GM06990 (cell line): ENCODE data around the gene TUBGCP5.
"Not testable (repeated sequence)": the region's sequence is repeated elsewhere in the genome, so short reads cannot be mapped to it uniquely, and the experiment has no call there.

Experiments used
- DNase-seq: peaks from one replicate; pipeline ENCODE4 v3.0.0-alpha.2; 2011; ENCODE audit not compliant: insufficient read length; ENCODE audit errors: extremely low read depth
- H3K27me3 ChIP-seq: replicated peaks from 2 replicates; pipeline ENCODE4 v1.6.0; 2011; ENCODE audit warnings: low read length; ENCODE audit not compliant: control insufficient read depth, insufficient read depth
- H3K36me3 ChIP-seq: 2 replicates; pipeline ENCODE4 v1.5.1; 2011; ENCODE audit warnings: low read length; ENCODE audit not compliant: control insufficient read depth, insufficient read depth
- H3K4me3 ChIP-seq: replicated peaks from 2 replicates; pipeline ENCODE4 v1.5.1; 2011; ENCODE audit warnings: low read depth, mild to moderate bottlenecking, control low read depth, low read length
- CTCF ChIP-seq: IDR thresholded peaks from 2 replicates; pipeline ENCODE4 v1.5.1; 2011; ENCODE audit warnings: low read length, control low read depth, mild to moderate bottlenecking, inconsistent platforms; ENCODE audit not compliant: insufficient read depth, poor library complexity, severe bottlenecking

The TUBGCP5 gene

DNA sequence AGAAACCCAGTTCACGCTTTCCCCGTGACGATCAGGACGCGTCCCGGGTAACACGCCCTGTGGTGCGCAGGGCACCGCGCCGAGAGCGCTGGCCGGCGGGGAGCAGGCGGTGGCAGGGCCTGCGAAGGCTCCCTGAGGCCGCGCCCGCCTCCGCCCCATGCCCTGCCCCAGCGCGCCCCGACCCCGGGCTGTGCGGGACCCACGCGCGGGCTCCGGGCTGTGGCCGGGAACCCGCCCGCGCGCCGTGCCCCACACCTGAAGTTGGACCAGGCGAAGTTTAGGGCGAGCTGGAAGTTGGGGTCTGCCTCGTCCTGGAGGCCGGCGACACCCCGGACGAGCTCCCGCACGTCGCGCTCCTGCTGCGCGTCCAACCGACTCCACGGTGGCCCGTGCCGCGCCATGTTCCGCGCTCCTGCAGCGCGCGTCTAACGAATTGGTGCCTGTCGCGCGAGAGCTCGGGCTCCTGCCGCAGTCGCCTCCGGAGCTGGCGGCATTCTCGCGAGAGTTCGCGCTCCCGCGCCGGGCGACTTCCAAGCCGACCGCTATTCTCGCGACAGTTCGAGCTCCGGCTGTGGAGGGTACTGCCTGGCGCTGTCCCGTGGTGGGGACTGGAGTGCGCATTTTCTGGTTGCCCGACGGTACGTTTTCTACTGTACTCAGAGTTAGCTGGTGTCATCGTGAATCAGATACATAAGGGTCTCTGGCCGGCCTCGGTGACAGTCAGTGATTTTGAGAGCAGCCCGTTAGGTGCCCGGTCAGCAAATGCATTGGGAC, at the start of gene TUBGCP5:
Gene TUBGCP5 (minus strand): TSS at position 427 of the 774 bp plus-strand sequence. CDS start 26 bp downstream, at position 401.
- Histone ChIP-seq H3K36me3 (peaks cover 2% of the 10 kb centered on the region), H3K27me3 (no peaks in the 10 kb centered on the region), H3K4me3 (peak within 1 kb of the TSS; percentile 88)
- TF ChIP-seq CTCF = peak; percentile 27
- peak; percentile 99 for DNase-seq

DNA sequence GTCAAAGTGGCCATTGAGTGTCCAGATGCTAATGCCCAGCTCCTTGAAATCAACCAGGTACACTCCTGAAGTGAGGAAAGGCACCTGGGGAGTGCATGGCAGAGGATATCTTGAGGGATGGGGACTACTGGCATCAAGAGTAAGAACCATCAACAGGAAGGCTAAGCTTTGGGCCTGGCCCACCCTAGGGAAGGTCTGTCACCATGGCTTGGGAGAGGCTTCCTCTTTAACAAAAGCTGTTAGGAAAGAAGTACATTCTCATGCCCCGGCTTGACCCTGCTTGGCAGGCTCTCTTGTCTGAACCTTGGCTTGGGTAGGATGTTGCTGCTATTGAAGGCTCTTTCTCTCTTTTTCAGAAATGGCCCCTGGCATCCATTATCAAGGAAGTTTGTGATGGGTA, 43.7 kb upstream of the TUBGCP5 start:
- TF ChIP-seq CTCF = no peak
- H3K4me3 ChIP-seq = no peak overlapping the region
- H3K27me3 ChIP-seq = no peaks in the 10 kb centered on the region
- H3K36me3 ChIP-seq = no peaks in the 10 kb centered on the region
- no peak for DNase-seq

DNA sequence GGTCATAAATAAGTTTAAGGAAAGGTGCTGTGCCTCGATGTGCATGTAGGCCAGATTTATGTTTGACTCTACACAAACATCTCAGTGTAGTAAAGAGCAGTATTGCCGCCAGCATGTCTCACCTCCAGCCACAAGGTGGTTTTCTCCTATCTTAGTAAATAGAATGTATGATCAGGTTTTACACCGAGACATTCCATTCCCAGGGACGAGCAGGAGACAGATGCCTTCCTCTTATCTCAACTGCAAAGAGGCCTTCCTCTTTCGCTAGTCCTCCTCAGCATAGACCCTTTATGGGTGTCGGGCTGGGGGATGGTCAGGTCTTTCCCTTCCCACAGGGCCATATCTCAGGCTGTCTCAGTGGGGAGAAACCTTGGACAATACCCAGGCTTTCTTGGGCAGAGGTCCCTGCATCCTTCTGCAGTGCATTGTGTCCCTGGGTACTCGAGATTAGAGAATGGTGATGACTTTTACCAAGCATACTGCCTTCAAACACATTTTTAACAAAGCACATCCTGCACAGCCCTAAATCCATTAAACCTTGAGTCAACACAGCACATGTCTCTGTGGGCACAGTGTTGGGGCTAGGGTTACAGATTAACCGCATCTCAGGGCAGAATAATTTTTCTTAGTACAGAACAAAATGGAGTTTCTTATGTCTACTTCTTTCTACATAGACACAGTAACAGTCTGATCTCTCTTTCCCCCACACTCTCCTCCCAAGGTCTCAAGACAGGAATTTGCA, 42.8 kb upstream of the TUBGCP5 start:
- DNase-seq, H3K36me3 ChIP-seq, H3K27me3 ChIP-seq, H3K4me3 ChIP-seq: not testable (repeated sequence)

DNA sequence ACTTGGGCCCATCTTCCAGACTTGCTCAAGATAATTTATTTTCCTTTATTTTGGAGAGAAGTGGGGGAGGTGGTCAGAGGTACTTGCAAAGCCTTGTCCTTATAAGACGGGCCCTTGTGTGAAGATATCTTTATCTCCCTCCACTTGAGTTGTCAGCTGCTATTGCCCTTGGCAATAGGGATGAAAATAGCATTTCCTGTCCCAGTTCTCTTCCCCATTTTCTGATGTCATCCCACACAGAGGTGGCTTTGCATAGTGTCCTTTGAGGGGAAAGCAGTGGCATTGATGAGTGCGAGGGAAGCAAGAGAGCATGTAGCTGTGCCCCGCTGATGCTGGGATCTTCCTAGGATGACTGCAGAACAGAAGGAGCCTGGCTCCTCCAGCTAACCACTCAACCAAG, 41.9 kb upstream of the TUBGCP5 start:
- no peak for TF ChIP-seq CTCF
- no peak for DNase-seq
- Histone ChIP-seq H3K36me3 (no peaks in the 10 kb centered on the region), H3K4me3 (no peak overlapping the region), H3K27me3 (no peaks in the 10 kb centered on the region)

DNA sequence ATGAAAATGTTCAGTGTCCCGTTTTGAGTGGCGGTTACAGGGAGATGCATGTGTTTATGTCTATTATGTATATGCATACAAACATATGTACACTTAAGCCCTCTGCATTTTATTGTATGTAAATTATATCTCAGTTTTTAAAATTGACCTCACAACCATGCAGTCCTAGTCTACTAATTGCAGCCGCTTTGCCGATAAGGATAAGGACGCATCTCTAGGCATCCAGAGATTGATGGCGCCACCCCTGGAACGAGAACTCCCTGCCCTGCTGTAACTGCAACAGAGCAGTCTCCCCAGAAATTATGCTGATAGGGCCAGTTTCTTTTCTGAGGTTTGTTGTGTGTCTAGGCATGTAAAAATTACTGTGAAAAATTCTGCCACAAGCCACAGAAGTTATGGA, 40.4 kb upstream of the TUBGCP5 start:
- TF ChIP-seq CTCF = no peak
- DNase-seq = no peak
- H3K36me3 ChIP-seq = no peaks in the 10 kb centered on the region
- H3K4me3 ChIP-seq = no peak overlapping the region
- no peaks in the 10 kb centered on the region for H3K27me3 ChIP-seq

- TF ChIP-seq CTCF = no peak
- no peaks in the 10 kb centered on the region for H3K36me3 ChIP-seq
- H3K27me3 ChIP-seq = no peaks in the 10 kb centered on the region
- no peak for DNase-seq
- no peak overlapping the region for H3K4me3 ChIP-seq
Observed at GRCh38 chr15:23075927-23076326, 36.6 kb upstream of the TUBGCP5 start.
